DMS 273 treated with DMSO at 0.1 percent for 48 hours (cell line): ENCODE results near the gene SOHLH1.

ENCODE experiments used
- DNase-seq: peaks from one replicate; lab custom pipeline; 2025; lab: John Stamatoyannopoulos, UW

Gene SOHLH1

DNA sequence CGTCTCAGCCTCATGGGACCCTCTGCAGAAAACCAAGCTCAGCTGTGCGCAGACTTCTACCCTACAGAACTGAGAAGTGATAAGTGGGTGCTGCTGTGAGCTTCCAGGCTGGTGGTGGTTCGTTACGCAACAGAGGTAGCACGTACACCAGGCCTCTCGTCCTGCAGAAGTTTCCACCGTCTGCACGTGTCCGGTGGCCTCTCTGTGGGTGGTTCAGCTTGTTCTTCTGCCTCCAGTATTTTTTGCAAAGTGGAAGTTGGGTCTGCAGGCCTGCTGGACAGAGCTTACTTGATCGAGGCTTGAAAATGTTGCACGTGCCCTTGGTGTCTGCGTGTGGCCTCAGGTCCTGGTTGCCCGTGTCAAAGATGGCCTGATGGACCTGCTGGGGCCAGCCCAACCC is 30.2 kb upstream of the SOHLH1 start:
- no peak for DNase-seq

DNA sequence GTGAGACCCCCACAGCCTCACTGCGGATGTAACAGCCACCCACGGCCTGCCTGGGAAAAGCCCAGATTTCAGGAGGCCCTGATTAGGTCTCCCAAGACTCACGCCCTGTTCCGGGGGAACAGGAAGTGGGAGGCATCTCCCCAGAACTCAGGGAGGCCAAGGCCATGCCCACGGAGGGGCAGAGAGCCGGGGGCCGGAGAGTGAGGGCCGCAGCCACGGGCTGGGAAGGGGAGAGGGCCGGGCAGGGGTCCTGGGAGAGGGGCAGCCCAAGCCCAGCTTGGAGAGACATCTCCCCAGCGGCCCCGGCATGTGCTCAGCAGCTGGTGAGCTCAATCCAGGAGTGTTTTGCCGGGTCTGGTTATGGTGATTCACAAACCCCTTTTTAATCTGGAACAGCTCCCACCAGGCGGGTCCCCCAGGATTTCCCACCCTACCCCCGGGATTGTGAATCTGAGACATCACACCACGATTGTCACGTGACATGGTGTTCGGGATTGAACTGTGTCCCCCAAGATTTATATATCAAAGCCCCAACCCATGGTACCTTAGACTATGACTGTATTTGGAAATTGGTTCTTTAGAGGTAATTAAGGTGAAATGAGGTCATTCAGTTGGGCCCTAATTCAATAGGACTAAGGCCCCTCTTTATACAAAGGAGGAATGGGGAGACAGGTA is 29.3 kb upstream of the SOHLH1 start:
- DNase-seq, result no peak

DNA sequence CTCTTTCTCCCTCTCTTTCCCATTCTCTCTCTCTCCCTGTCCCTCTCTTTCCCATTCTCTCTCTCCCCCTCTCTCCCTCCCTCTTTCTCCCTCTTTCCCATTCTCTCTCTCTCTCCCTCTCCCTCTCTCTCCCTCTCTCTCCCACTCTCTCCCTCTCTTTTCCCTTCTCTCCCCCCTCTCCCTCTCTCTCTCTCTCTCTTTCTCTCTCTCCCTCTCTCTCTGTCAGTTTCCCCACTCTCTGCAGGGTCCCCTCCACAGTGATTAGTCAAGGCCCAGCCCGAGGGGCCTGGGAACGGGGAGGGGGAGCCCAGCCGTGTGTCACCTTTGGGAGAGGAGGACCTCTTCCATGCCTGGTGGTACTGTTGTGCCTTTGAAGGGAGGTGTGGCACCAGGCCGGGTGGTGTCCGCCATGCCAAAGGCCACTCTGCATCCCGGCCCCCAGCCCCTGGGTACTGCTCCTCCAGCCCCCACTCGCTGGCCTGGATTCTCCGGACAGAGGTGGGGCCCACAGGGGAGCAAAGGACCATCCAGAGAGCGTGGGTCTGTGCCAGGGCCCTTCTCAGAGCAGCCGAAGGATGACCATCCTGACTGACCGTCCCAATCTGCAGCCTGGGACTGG is 28.1 kb upstream of the SOHLH1 start:
- no peak for DNase-seq

GRCh38 chr9:135726138-135726853 is 27.0 kb upstream of the SOHLH1 start:
- DNase-seq, result no peak

- no peak for DNase-seq
Measured at GRCh38 chr9:135724186-135724787, 25.0 kb upstream of the SOHLH1 start.

- DNase-seq, result no peak
Measured at GRCh38 chr9:135722365-135722764, 23.1 kb upstream of the SOHLH1 start.

GRCh38 chr9:135719472-135719871 is 20.2 kb upstream of the SOHLH1 start:
- no peak for DNase-seq

DNA sequence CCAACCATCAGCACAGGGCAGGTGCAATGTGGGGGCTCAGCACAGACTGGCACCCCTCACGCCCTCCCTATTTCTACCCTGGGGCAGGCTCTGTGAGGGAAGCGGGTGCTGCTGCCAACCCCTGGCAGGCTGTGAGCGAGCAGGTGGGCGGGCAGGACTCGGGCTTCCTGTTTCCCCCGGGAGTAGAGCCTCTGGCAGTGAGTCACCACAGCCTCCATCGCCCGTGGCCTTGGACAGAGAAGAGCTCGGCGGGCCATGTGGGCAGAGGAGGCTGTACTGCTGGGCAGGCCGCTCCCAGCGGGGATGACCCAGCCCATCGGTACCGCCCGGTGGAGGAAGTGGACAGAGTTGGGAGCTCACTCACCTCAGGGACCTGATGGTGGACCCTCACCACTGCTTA is 19.3 kb upstream of the SOHLH1 start:
- no peak for DNase-seq

DNA sequence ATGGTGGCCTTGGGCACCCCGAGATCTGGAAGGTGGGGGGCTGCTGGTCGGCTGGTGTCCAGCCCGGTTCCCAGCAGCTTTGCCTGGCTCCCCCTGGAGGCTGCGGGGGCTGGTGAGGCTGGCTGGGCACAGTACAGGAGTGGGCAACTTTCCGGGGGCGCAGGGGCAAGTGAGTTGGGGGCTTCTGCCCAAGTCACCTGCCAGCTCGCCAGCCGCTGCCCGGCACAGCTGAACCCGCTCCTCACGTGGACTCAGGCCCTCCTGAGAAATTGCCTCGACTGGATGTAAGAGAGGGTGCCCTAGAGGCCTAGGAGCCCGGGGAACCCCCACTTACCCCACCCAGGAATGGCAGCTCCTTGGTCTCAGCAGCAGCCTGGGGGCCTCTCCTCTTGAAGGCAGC is 18.1 kb upstream of the SOHLH1 start:
- DNase-seq, result no peak

- DNase-seq, result no peak
Measured at GRCh38 chr9:135716045-135716444, 16.8 kb upstream of the SOHLH1 start.

- DNase-seq, result no peak
Measured at GRCh38 chr9:135715056-135715595, 15.8 kb upstream of the SOHLH1 start.

DNA sequence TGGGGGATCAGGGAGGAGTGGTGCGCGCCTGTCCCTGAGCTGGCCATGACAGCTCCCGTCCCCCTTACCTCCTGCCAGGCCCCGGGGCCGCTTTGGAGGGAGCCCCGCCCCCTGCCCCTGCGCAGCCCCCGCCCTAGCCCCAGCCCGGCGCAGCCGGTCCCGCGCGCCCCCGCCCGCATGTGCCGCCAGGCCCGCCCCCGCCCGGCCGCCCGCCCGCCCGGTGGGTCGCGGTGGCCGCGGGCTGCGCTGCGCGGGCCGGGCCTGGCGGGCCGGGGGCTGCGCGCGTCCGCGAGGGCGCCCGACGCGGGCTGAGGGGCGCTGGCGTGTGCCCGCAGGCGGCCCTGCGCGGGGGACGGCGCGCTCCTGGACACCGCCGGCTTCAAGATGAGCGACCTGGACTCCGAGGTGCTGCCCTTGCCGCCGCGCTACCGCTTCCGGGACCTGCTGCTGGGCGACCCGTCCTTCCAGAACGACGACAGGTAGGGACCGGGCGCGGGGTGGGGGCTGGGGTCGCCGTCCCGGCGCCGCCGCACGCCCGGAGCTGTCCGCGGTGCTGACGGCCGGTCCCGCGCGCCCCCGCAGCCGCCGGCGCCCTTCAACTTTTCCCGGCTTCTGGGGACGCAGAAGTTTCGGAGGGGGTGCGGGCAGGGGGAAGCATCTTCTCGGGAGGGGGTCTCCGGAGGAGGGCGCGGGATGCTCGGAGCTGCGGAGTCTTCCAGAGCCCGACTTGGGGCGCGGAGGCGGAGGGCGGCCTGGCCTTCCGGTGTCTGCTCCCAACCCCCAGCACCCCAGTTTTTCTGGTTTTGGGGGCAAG is 15.2 kb upstream of the SOHLH1 start:
- no peak for DNase-seq

DNA sequence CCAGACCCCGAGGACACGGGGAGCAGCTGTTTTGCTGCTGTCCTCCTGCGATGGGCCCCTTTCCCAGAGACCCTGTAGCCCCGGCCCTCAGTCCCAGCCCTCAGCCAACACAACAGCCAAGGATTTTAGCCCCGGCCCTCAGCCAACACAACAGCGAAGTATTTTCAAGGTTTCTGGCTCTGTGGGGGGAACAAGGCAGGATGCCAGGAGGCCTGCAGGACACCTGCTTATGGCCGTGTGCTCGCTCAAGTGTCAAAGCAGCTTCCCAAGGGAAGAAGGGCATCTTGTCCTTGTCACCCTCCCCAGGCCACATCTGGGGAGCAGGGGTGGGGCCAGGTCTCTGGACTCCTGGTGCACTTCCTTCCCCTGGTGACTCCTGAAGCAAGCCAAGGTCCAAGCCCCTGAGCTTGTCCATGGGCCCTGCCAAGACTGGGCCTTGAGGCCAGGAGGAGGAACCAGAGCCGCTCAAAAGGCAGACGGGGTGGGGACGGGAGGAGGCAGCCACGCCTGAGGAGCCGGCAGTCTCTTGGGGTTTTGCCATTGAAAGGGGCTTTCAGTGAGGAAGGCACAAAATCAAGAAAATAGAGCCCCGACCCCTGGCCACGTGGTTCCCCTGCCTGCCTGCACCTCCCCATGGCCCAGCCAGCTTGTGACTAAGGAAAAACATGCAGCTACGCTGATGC is 13.5 kb upstream of the SOHLH1 start:
- no peak for DNase-seq

GRCh38 chr9:135711881-135712280 is 12.6 kb upstream of the SOHLH1 start:
- no peak for DNase-seq

DNA sequence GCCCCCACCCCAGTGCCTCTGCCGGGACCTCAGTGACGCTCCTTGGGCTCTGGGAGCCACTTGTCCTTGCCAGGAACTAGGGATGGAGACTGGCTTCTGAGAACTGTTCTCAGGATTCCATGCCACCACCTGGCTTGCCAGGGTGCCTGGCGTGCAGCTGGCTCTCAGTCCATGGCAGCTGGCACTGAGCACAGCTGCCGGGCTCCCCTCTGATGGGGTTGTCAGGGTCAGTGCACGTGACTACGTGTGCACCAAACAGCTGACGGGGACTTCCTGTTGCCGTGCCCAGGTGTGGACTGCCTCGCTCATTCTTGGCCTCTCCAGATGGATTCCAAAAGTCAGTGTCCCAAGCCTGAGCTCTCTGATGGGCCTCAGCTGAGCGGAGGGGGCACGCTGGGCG is 12.1 kb upstream of the SOHLH1 start:
- no peak for DNase-seq

- DNase-seq, result no peak
Measured at GRCh38 chr9:135708164-135708563, 8.9 kb upstream of the SOHLH1 start.

GRCh38 chr9:135707252-135708138 is 8.2 kb upstream of the SOHLH1 start:
- no peak for DNase-seq

- DNase-seq, result no peak
Measured at GRCh38 chr9:135706288-135706687, 7.0 kb upstream of the SOHLH1 start.

- no peak for DNase-seq
Measured at GRCh38 chr9:135705376-135705775, 6.1 kb upstream of the SOHLH1 start.

- no peak for DNase-seq
Measured at GRCh38 chr9:135704483-135704882, 5.2 kb upstream of the SOHLH1 start.
